DMS53 (cell line): Measurements from ENCODE around the gene UBE2G2.
A peak's percentile ranks its signal among the peaks of the same experiment; 100 is the strongest.

ENCODE experiments used
- DNase-seq: peaks from one replicate; lab custom pipeline; 2025; lab: John Stamatoyannopoulos, UW

The UBE2G2 gene

DNA sequence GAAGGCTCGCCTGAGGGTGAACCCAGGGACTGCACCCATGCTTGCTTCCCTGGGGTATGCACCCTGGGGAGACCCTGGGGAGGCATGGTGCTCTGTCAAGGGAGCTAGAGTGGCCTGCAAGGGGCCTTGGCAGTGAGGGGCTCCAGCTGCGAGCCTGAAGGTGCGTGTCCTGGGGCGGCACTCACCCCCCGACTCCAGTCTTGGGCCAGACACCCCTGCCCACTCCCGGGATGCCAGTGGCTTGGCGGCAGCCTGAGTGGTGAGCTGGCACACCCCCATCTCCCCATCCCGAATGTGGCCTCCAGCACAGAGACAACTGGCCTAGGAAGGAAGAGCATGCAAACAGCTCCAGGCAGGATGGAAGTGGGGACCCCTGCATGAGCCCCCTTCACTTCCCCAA, 13.6 kb upstream of the UBE2G2 start:
- no peak for DNase-seq

GRCh38 chr21:44814498-44815023, 12.9 kb upstream of the UBE2G2 start:
- no peak for DNase-seq

- DNase-seq: no peak
Measured at GRCh38 chr21:44813727-44814126, 12.1 kb upstream of the UBE2G2 start.

- no peak for DNase-seq
Measured at GRCh38 chr21:44813149-44813548, 11.5 kb upstream of the UBE2G2 start.

DNA sequence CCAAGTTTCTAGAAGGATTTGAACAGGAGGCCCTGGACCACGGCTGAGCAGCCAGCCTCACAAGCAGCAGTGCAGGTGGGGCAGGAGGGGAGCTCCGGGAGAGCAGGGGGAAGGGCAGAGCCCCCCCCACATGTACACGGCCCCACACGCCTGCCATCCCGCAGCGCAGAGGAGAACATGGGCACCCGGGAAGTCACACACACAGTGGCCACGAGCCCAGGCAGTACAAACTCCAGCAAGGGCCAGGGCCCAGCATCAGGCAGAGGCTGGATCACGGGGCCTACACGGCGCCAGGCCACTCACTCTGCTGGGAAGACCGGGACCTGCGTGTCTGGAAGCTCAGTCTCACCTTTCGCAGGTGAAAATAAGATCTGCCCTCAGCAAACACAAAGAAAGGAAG, 11.0 kb upstream of the UBE2G2 start:
- no peak for DNase-seq

DNA sequence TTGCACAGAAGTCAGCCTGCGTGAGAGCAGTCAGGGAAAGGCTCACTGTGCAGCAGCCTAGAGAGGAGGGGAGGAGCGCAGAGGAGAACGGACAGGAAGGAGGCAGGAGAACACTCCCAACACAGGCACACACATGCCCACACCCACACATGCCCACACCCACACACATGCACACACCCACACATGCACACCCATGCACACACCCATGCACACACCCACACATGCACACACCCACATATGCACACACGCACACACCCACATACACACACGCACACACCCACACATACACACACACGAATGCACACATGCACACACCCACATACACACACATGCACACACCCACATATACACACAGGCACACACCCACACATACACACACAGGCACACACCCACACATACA, 9.2 kb upstream of the UBE2G2 start:
- DNase-seq: no peak

DNA sequence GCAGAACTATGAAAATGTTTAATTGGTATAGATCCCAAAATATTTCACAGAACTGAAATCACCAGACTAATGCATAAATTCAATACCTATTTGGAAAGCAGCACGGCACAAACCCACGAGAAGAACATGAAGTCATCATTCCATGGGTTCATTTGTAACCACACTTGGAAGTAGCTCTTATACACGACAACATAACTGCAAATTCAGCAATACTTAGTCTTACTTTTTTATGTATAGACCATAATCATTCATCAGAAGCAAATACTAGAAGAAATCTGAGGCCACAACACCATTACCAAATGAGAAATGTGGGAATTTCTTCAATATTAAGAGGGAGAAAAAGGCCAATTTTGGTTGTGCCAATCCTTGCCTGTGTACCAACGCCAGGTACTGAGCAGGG, 4.2 kb upstream of the UBE2G2 start:
- DNase-seq: no peak

GRCh38 chr21:44805226-44805625, 3.6 kb upstream of the UBE2G2 start:
- DNase-seq: no peak

GRCh38 chr21:44804762-44805161, 3.1 kb upstream of the UBE2G2 start:
- DNase-seq: no peak

DNA sequence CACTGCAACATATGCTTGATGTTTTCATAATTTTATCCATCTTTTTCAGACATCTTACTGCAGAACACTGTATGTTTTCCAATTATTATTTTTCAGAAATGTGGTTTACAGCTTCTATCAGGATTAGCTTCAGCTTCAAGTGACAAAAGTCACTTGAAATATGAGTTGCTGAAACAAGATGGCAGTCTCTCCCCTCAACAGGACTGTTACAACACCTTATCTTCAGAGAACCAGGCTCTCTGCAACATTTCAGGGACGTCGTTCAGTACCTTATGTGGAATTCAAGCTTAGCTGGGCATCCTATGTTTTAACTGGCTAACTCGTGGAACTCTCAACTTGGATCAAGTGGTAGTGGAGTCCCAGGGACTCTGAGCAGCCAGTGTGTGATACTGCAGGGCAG, 2.0 kb upstream of the UBE2G2 start:
- no peak for DNase-seq

GRCh38 chr21:44802396-44803153, 955 bp upstream of the UBE2G2 start:
- peak; percentile 49 for DNase-seq

DNA sequence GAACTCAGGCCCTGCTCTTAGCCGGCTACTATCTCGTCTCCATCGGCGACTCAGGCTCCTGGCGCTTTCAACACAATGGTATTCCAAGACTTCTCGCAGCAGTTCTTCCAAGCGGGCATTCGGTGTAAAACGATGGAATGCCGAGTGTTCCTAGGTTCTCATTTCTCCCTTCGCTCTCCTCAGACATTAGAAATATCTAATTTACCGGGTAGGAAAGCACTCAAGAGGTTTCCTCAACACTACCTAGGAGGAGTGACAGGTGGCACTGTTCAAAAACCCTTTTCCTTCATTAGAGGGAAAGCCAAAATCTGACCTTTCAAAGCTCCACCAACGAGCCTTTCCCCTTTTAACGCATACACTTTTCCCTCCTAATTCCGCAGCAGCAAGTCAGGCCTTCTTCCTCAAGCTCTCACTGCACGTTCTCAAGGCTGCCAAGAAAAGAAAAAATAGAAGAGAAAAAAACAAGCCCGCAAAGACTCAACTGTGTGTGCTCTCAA, 601 bp downstream of the UBE2G2 start:
- peak; percentile 61 for DNase-seq

DNA sequence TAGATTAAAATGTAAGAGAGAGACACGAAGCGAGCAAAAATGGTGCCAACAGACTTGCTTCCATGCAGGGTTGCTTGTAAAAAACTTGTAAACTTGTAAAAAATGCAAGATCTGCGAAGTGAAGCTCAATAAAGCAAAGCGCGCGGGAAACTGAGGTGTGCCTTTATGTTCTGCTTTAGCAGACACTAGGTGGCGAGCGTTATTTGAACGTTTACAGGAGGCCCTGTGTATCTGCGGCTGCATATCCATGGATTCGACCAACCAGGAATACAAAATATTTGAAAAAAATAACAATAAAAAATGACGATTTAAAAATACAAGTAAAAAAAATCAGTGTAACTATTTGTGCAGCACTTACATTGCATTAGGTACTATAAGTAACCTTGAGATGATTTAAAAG, 1.5 kb downstream of the UBE2G2 start:
- DNase-seq: peak; percentile 20

DNA sequence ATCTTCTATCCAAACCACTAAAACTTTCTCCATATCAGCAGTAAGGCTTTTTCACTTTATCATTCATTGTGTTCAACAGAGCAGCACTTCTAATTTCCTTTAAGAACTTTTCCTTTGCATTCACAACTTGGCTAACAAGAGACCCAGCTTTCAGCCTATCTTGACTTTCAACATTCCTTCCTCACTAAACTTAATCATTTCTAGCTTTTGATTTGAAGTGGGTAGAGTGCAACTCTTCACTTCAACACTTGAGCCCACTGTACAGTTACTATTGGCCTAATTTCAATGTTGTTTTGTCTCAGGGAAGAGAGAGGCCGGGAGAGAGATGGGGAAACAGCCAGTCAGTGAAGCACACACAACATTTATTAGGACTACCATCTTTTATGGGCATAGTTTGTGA, 2.0 kb downstream of the UBE2G2 start:
- DNase-seq: no peak

DNA sequence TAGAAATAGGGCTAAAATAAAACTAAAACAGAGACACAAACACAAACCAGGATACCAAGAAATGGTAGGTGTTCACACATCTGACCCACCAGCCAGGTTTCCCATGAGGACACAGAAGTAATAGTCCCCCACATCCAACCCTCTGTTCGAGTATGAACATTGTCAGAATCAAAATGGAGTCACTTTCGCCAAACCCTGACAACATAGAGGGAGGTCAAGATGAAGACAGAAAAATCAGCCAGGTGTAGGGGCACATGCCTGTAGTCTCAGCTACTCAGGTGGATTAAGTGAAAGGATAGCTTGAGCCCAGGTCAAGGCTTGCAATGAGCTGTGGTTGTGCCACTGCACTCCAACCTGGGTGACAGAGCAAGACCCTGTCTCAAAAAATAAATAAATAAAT, 3.8 kb downstream of the UBE2G2 start:
- DNase-seq: no peak

DNA sequence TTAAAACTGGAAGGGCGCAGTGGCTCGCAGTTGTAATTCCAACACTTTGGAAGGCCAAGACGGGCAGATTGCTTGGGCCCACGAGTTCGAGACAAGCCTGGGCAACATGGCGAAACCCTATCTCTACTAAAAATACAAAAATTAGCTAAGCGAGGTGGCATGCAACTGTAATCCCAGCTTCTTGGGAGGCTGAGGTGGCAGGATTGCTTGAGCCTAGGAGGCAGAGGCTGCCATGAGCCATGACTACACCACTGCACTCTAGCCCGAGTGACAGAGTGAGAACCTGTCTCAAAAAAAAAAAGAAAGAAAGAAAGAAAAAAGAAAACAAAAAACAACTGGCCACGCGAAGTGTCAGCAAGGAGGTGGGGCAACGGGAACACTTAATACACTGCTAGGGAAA, 6.3 kb downstream of the UBE2G2 start:
- DNase-seq: no peak

DNA sequence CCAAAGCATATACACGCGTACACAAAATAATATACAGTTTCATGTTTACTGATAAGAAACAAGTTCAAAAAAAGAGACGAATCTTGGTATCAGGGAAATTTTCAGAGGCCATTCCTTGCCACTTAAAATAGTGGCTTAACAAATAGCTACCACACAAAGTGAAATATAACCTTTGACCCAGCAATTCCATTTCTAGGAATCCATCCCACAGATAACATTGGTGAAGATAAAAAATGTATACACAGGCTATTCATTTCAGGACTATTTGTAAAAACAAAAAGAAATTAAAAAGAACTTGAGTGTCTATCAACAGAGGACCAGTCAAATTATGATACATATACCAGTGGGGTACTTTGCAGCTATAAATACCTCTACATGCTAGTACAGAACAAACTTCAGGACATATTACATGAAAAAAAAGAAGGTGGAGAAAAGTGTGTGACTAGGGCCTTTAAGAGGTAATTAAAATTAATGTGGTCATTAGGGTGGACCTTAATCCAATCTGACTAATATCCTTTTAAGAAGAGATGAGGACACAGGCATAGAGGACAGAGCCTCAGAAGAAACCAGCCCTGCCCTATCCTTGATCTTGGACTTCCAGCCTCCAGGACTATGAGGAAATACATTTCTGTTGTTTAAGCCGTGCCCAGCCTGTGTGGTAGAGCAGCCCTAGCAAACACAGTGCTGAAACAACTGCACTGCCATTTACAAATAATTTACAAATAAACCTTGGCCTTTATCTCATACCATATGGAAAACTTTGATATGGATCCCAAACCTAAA, 7.8 kb downstream of the UBE2G2 start:
- DNase-seq: no peak

DNA sequence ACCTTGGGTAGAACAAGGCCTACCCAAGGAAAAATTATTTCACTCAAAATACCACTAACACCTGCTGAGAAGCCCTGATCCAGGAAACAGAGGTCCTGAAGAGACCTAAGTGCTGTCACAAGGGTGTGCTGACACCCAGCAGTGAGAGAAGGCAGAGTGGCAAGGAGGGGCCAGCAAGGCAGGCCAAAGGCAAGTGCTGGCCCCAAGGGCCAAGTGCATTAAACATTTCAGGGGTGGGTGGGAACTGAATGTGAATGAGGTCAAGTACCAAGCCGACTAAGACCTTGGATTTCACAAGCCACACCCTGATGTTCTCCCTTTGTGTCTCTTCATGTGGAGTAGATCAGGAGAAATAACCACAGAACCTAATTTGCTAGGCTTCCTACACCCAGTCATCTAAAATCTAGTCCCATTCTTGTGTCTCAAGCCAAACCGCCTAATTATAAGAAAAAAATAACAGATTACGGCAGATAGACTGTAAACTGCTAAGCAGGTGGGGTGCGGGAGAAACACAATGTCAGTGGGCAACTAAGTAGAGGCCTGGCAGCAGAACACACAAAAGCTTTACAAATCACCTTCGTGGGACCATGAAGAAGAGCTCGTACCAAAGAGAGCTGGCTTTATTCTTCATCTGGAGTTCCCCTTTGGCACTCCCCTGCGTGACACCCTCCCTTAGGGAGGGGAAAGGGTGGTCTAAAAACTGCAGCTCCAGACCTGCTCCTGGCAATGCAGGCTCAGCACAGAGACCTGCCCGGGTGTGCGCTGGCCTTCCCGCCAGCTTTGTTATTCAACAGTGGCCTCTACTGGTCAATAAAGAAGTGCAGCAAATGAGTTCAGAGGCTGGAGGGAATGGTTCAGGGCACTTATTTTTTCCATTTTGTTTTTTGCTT, 8.7 kb downstream of the UBE2G2 start:
- peak; percentile 72 for DNase-seq

DNA sequence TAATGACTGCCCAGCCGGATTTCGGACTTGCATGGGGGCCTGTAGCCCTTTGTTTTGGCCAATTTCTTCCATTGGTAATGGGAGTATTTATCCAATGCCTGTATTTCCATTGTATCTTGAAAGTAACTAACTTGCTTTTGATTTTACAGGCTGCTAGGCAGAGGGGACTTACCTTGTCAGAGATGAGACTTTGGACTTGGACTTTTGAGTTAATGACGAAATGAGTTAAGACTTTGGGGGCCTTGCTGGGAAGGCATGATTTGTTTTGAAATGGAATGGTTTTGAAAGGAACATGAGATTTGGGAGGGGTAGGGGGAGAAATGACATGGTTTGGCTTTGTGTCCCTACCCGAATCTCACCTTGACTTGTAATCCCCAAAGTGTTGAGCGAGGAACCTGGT, 9.6 kb downstream of the UBE2G2 start:
- no peak for DNase-seq

- DNase-seq: no peak
Measured at GRCh38 chr21:44791246-44791645, 10.4 kb downstream of the UBE2G2 start.

DNA sequence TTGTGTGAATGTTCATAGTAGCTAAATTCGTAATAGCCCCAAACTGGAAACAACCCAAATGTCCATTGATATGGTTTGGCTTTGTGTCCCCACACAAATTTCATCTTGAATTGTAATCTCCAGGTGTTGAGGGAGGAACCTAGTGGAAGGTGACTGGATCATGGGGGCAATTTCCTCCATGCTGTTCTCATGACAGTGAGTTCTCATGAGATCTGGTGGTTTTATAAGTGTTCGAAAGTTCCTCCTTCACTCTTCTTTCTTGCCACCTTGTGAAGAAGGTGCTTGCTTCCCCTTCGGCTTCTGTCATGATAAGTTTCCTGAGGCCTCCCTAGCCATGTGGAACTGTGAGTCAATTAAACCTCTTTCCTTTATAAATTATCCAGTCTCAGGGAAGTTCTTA, 11.3 kb downstream of the UBE2G2 start:
- no peak for DNase-seq

GRCh38 chr21:44789880-44790279, 11.7 kb downstream of the UBE2G2 start:
- DNase-seq: no peak
